BE2C (cell line): ENCODE results near the gene CRYBG2.

Experiments
- DNase-seq: peaks from one replicate; pipeline ENCODE4 v3.0.0-alpha.2; 2020
- H3K27me3 ChIP-seq: fragments of 250-450 bp; sonication (Bioruptor Pico); 2 replicates; pipeline ENCODE4 v1.5.1; 2020; ENCODE audit warnings: mild to moderate bottlenecking
- H3K36me3 ChIP-seq: fragments of 250-450 bp; sonication (Bioruptor Pico); 2 replicates; pipeline ENCODE4 v1.5.1; 2020; ENCODE audit warnings: mild to moderate bottlenecking
- H3K4me1 ChIP-seq: fragments of 250-450 bp; sonication (Bioruptor Pico); 2 replicates; pipeline ENCODE4 v1.5.1; 2020
- H3K4me3 ChIP-seq: 2 replicates; pipeline ENCODE4 v1.5.1; 2011; ENCODE audit warnings: low read depth, low read length
- H3K9me3 ChIP-seq: fragments of 250-450 bp; sonication (Bioruptor Pico); 2 replicates; pipeline ENCODE4 v1.5.1; 2020
- CTCF ChIP-seq: IDR thresholded peaks from 2 replicates; pipeline ENCODE4 v1.5.1; 2012; ENCODE audit warnings: mild to moderate bottlenecking, low read depth, low read length

Gene CRYBG2

GRCh38 chr1:26277719-26278118, 76.2 kb downstream of the CRYBG2 start:
- no peak overlapping the region for H3K4me3 ChIP-seq
- no peak for DNase-seq
- H3K36me3 ChIP-seq, result peaks cover 15% of the 10 kb centered on the region
- no peaks in the 10 kb centered on the region for H3K9me3 ChIP-seq
- H3K27me3 ChIP-seq, result no peaks in the 10 kb centered on the region
- H3K4me1 ChIP-seq, result peaks cover 11% of the 10 kb centered on the region
- no peak for TF ChIP-seq CTCF

GRCh38 chr1:26277261-26277661, 76.7 kb downstream of the CRYBG2 start:
- Histone ChIP-seq H3K4me3 (no peak overlapping the region), H3K27me3 (no peaks in the 10 kb centered on the region), H3K9me3 (no peaks in the 10 kb centered on the region), H3K36me3 (peaks cover 15% of the 10 kb centered on the region), H3K4me1 (peaks cover 11% of the 10 kb centered on the region)
- TF ChIP-seq CTCF, result no peak
- no peak for DNase-seq

- Histone ChIP-seq H3K4me1 (peaks cover 11% of the 10 kb centered on the region), H3K4me3 (no peak overlapping the region), H3K36me3 (peaks cover 15% of the 10 kb centered on the region), H3K27me3 (no peaks in the 10 kb centered on the region), H3K9me3 (no peaks in the 10 kb centered on the region)
- no peak for TF ChIP-seq CTCF
- DNase-seq, result no peak
Observed at GRCh38 chr1:26276432-26276838, 77.5 kb downstream of the CRYBG2 start.

- no peak overlapping the region for H3K4me3 ChIP-seq
- H3K27me3 ChIP-seq, result no peaks in the 10 kb centered on the region
- DNase-seq, result peak; percentile 68
- peaks cover 11% of the 10 kb centered on the region for H3K4me1 ChIP-seq
- no peaks in the 10 kb centered on the region for H3K9me3 ChIP-seq
- peak; percentile 68 for TF ChIP-seq CTCF
- peaks cover 15% of the 10 kb centered on the region for H3K36me3 ChIP-seq
Observed at GRCh38 chr1:26275580-26276431, 78.1 kb downstream of the CRYBG2 start.

GRCh38 chr1:26274801-26275425, 79.0 kb downstream of the CRYBG2 start:
- H3K27me3 ChIP-seq, result no peaks in the 10 kb centered on the region
- peaks cover 15% of the 10 kb centered on the region for H3K36me3 ChIP-seq
- TF ChIP-seq CTCF, result no peak
- H3K4me1 ChIP-seq, result peaks cover 11% of the 10 kb centered on the region
- no peak for DNase-seq
- no peaks in the 10 kb centered on the region for H3K9me3 ChIP-seq
- H3K4me3 ChIP-seq, result no peak overlapping the region
